ENCODE data around the gene BTBD3. TPM values are rescaled to one million over a fixed set of nuclear protein-coding genes. Genes with fewer than 3 reads are reported as not detected.

Gene BTBD3
- total RNA-seq, 1 donor from 2014 or later: 28.3 TPM

- intact Hi-C loops (cut with micrococcal nuclease): no loop called here
- Histone ChIP-seq H3K9me3 (replicated peaks) (no peaks in the 10 kb centered on the region), H3K4me3 (no peak overlapping the region), H3K27ac (replicated peaks) (no peak overlapping the region), H3K27me3 (ENCODE audit: low read depth) (no peaks in the 10 kb centered on the region), H3K4me1 (peaks cover 44% of the 10 kb centered on the region), H3K36me3 (no peaks in the 10 kb centered on the region)
- no peak for TF ChIP-seq CTCF (IDR thresholded peaks at IDR 0.05; ENCODE audit: borderline replicate concordance)
- no peak for DNase-seq
Measured at GRCh38 chr20:11905460-11906179, 12.1 kb upstream of the BTBD3 start.

- H3K4me1 ChIP-seq: peaks cover 48% of the 10 kb centered on the region
- no peaks in the 10 kb centered on the region for H3K36me3 ChIP-seq
- DNase-seq: no peak
- no peak overlapping the region for H3K4me3 ChIP-seq
- H3K27ac ChIP-seq (replicated peaks): no peak overlapping the region
- intact Hi-C loops (cut with micrococcal nuclease): no loop called here
- no peaks in the 10 kb centered on the region for H3K27me3 ChIP-seq (ENCODE audit: low read depth)
- H3K9me3 ChIP-seq (replicated peaks): no peaks in the 10 kb centered on the region
- no peak for TF ChIP-seq CTCF (IDR thresholded peaks at IDR 0.05; ENCODE audit: borderline replicate concordance)
Measured at GRCh38 chr20:11906626-11907480, 10.8 kb upstream of the BTBD3 start.

GRCh38 chr20:11907621-11908020 is 10.1 kb upstream of the BTBD3 start:
- DNase-seq: no peak
- Histone ChIP-seq H3K36me3 (no peaks in the 10 kb centered on the region), H3K4me3 (no peak overlapping the region), H3K27me3 (ENCODE audit: low read depth) (no peaks in the 10 kb centered on the region), H3K4me1 (peaks cover 55% of the 10 kb centered on the region), H3K27ac (replicated peaks) (no peak overlapping the region), H3K9me3 (replicated peaks) (no peaks in the 10 kb centered on the region)
- no peak for TF ChIP-seq CTCF (IDR thresholded peaks at IDR 0.05; ENCODE audit: borderline replicate concordance)
- intact Hi-C loops (cut with micrococcal nuclease): no loop called here

- TF ChIP-seq CTCF (IDR thresholded peaks at IDR 0.05; ENCODE audit: borderline replicate concordance): peak; percentile 55
- H3K9me3 ChIP-seq (replicated peaks): no peaks in the 10 kb centered on the region
- H3K4me1 ChIP-seq: peaks cover 66% of the 10 kb centered on the region
- H3K4me3 ChIP-seq: no peak overlapping the region
- intact Hi-C loops (cut with micrococcal nuclease): no loop called here
- H3K36me3 ChIP-seq: no peaks in the 10 kb centered on the region
- no peak for DNase-seq
- H3K27me3 ChIP-seq (ENCODE audit: low read depth): no peaks in the 10 kb centered on the region
- no peak overlapping the region for H3K27ac ChIP-seq (replicated peaks)
Measured at GRCh38 chr20:11912013-11912658, 5.6 kb upstream of the BTBD3 start.

- DNase-seq: no peak
- no peaks in the 10 kb centered on the region for H3K9me3 ChIP-seq (replicated peaks)
- TF ChIP-seq CTCF (IDR thresholded peaks at IDR 0.05; ENCODE audit: borderline replicate concordance): no peak
- H3K4me3 ChIP-seq: no peak overlapping the region
- intact Hi-C loops (cut with micrococcal nuclease): no loop called here
- peaks cover 66% of the 10 kb centered on the region for H3K4me1 ChIP-seq
- no peak overlapping the region for H3K27ac ChIP-seq (replicated peaks)
- H3K27me3 ChIP-seq (ENCODE audit: low read depth): no peaks in the 10 kb centered on the region
- no peaks in the 10 kb centered on the region for H3K36me3 ChIP-seq
Measured at GRCh38 chr20:11912659-11913415, 4.9 kb upstream of the BTBD3 start.
